Germinal center (tissue), 1 donor: ENCODE measurements around the gene RAP1GAP2.

Experiments
- DNase-seq: peaks from one replicate; pipeline ENCODE4 v3.0.0; 2012; ENCODE audit warnings: mixed read lengths, low spot score

Gene RAP1GAP2

GRCh38 chr17:2853283-2854142 is 57.3 kb downstream of the RAP1GAP2 start:
- no peak for DNase-seq

GRCh38 chr17:2854143-2855055 is 58.2 kb downstream of the RAP1GAP2 start:
- DNase-seq = no peak

- DNase-seq = no peak
Observed at GRCh38 chr17:2855063-2855600, 58.9 kb downstream of the RAP1GAP2 start.

DNA sequence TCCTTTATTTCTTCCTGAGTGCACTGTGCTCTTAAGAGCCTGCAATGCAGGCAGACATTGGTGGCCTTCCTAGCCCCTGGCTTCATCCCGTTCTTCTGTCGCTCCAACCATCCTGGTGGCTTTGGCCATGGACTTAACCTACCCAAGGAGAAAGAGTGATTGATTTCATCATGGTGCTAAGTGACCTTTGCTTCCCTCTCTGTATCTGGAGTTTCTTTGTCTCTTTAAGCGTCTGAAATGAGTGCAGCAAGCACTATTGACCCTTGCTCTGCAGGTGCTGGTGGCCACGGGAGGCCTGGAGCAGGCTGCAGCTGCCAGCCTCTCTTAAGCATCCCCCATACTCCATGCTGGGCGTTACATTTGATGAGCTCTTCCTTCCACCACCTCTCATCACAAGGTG is 60.5 kb downstream of the RAP1GAP2 start:
- no peak for DNase-seq

- no peak for DNase-seq
Observed at GRCh38 chr17:2860045-2860444, 63.8 kb downstream of the RAP1GAP2 start.

- DNase-seq = no peak
Observed at GRCh38 chr17:2860883-2861282, 64.6 kb downstream of the RAP1GAP2 start.

DNA sequence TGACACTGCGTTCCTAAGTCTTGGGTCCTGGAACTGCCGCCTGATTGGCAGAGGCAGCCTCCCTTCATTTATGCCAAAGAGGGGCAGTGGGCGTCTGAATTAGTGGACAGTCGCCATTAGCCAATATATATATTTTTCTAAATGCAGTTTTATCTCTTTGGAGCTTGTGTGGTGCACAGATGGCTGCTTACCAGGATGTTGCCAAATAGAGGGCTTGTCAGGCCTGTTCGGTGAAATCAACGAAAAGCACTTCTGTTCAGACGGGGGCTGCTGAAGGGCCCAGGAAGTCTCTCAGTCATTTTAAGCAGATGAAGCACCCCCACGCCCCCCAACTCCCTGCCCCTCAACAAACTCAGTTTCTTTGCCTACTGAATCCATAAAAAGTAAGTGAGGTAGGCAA is 66.0 kb downstream of the RAP1GAP2 start:
- no peak for DNase-seq

GRCh38 chr17:2863204-2863603 is 67.0 kb downstream of the RAP1GAP2 start:
- no peak for DNase-seq

- no peak for DNase-seq
Observed at GRCh38 chr17:2865228-2865627, 69.0 kb downstream of the RAP1GAP2 start.

DNA sequence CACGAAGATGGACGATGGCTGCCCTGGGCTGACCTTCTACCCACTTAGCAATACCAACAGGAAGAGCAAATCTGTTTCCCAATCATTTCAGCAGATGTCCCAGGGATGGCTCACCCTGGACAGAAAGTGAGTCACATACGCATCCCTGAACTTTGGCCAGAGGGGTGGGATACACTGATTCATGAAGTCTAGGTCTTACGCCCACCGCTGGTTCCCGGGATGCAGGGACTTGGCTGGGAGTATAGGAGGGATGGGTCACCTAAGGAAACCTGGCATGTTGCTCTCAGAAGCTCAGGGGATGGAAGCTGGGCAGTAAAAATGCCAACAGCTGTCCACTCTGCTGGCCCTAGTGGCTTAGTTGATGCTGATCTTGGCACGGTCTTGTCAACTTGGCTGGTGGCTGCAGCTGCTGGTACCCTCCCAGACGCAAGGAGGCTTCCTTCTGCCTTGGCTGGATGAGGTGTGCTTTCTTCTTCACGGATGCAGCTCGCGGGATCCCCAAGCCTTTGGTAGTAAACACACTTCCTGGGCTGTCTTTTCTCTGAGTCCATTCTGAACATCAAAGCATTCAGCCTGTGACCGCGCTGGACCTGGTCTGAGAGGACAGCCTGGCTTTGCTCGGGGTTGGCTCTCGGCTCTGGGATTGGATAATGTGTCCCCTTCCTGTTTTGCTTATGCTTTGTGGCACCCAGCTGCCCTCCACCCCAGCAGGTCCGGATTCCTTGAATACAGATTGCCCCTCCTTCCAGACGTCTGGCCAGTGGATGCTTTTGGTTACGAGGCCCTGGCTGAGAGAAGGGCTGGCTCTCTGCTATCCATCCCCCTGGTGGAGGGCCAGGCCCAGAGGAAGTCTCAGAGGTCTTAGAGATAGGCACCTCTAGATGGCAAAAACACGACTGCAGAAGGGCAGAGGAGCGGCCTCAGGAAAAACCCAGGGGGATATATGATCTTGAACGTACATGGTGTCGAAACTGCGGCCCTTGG is 71.5 kb downstream of the RAP1GAP2 start:
- DNase-seq = no peak

- no peak for DNase-seq
Observed at GRCh38 chr17:2869604-2870003, 73.4 kb downstream of the RAP1GAP2 start.

- DNase-seq = no peak
Observed at GRCh38 chr17:2871205-2871604, 75.0 kb downstream of the RAP1GAP2 start.

DNA sequence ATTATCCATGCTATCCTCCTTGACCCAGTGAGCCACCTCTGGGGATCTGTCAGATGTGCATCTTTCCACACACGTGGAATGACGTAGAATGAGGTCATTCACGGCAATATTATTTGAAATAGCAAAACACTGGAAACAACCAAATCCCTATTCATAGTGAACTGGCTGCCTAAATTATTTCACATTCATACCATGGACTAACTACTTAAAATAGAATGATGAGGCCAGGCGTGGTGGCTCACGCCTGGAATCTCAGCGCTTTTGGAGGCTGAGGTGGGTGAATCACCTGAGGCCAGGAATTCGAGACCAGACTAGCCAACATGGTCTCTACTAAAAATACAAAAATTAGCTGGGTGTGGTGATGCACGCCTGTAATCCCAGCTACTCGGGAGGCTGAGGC is 75.5 kb downstream of the RAP1GAP2 start:
- no peak for DNase-seq

GRCh38 chr17:2872282-2872681 is 76.0 kb downstream of the RAP1GAP2 start:
- no peak for DNase-seq

- no peak for DNase-seq
Observed at GRCh38 chr17:2874189-2874686, 78.0 kb downstream of the RAP1GAP2 start.

GRCh38 chr17:2875608-2876007 is 79.4 kb downstream of the RAP1GAP2 start:
- DNase-seq = no peak

DNA sequence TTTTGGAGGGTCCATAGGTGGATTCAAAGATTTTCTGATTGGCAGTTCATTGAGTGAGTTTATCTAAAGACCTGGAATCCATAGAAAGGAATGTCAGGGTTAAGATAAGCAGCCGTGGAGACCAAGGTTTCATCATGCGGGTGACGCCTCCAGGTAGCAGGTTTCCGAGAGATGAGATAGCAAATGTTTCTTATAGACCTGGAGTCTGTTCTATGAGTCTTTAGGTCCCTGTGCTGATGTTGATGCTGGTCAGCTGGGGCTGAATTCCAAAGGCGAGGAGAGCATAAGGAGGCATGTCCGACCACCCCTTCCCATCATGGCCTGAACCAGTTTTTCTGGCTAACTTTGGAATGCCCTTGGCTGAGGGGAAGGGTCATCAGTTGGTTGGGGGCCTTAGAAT is 80.2 kb downstream of the RAP1GAP2 start:
- DNase-seq = no peak

DNA sequence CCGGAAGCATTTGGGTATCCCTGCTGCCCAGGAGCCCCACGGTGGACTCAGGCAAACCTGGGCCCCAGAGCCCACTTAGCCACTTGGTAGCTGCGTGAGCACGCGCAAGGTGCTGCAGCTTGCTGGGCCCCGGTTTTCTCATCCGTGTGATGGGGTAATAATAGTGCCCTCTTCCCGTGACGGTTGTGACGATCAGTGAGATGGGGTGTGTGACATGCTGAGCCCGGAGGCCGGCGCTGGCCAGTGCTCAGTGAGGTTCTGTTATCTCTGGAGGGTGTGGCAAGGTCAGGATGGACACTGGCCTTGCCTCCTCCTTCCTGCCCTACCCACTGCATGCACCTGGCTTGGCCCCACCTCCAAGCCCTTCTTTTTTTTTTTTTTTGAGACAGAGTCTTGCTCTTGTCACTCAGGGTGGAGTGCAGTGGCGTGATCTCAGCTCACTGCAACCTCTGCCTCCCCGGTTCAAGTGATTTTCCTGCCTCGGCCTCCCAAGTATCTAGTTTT is 82.6 kb downstream of the RAP1GAP2 start:
- no peak for DNase-seq

DNA sequence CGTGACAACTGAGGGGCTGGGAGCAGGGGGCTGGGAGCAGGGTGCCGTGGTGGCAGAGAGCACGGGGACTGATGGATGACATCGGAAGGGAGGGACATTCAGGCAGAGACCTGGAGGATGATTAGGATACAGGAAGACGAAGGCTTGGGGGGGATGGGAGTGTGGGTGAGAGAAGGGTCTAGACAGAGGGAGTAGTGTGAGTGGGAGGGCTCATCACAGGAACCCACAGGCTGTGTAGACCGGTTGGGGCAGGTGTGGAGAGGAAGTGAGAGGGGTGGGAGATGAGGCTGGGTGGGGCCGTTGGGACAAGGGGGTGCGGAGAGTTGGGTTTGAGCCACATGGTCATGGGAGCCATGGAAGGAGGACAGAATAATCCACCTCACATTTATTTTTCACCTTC is 83.8 kb downstream of the RAP1GAP2 start:
- no peak for DNase-seq

DNA sequence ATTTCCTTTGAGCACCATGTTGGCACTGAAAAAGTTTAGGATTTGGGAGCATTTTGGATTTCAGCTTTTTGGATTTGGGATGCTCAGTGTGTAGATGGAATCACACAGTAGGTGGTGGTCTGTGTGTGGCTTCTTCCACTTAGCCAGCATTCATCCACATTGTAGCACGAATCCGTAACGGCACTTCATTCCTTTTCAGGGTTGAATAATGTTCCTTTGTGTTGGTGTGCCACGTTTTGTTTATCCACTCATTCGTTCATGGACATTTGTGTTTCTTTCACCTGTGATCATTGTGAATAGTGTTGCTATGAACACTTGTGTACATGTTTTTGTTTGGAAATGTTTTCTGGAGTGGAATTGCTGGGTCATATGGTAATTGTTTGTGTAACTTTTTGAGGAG is 85.1 kb downstream of the RAP1GAP2 start:
- no peak for DNase-seq

GRCh38 chr17:2883544-2884213 is 87.4 kb downstream of the RAP1GAP2 start:
- no peak for DNase-seq
